Lower lobe of right lung (tissue), 2 donors: ENCODE results near the gene ERI3. TPM values are rescaled to one million over a fixed set of nuclear protein-coding genes. Genes with fewer than 3 reads are reported as not detected.

ENCODE experiments used
- ATAC-seq, 2 donors: fragments of 200-7000 bp; cut with Tn5 transposase; one replicate each; pipeline ENCODE4 v1.9.1; 2020 to 2022; ENCODE audit warnings: mild to moderate bottlenecking in 2 of 2, moderate library complexity in 2 of 2
- DNase-seq: peaks from one replicate; pipeline ENCODE4 v3.0.0-alpha.2; 2020
- H3K27ac ChIP-seq: fragments of 200-600 bp; one replicate; pipeline ENCODE4 v1.8.0; 2022
- H3K27me3 ChIP-seq: fragments of 200-600 bp; one replicate; pipeline ENCODE4 v1.8.0; 2022; ENCODE audit warnings: low read depth
- H3K36me3 ChIP-seq: fragments of 200-600 bp; one replicate; pipeline ENCODE4 v1.8.0; 2022; ENCODE audit warnings: mild to moderate bottlenecking
- H3K4me1 ChIP-seq: fragments of 200-600 bp; one replicate; pipeline ENCODE4 v1.8.0; 2022
- H3K4me3 ChIP-seq: fragments of 200-600 bp; one replicate; pipeline ENCODE4 v1.8.0; 2022; ENCODE audit warnings: mild to moderate bottlenecking
- H3K9me3 ChIP-seq: fragments of 200-600 bp; one replicate; pipeline ENCODE4 v1.8.0; 2022
- intact Hi-C: fragments of 100-400 bp; cut with DNase I; formaldehyde crosslinking; loops from one replicate; pipeline ENCODE4 v1.11.0; 2022
- total RNA-seq: library from RNA; stranded (reverse); fragmentation: NEBNext Ultra II Directional; extraction: Animal tissue kit (Norgen Biotek cat#: 25700); gene quantifications from one replicate; pipeline ENCODE4 v1.2.1, GENCODE V29; 2021
- TF ChIP-seq, protein P1 (sequence below): fragments of 200-600 bp; IDR thresholded peaks from one replicate; pipeline ENCODE4 v1.8.0; 2022; ENCODE audit warnings: antibody characterized with exemption, mild to moderate bottlenecking
- donor health status: DM: no; HTN: yes; CAD: no; lungs with severe emphysema.

ERI3 gene
- total RNA-seq, 1 donor from 2014 or later = 36.3 TPM

DNA sequence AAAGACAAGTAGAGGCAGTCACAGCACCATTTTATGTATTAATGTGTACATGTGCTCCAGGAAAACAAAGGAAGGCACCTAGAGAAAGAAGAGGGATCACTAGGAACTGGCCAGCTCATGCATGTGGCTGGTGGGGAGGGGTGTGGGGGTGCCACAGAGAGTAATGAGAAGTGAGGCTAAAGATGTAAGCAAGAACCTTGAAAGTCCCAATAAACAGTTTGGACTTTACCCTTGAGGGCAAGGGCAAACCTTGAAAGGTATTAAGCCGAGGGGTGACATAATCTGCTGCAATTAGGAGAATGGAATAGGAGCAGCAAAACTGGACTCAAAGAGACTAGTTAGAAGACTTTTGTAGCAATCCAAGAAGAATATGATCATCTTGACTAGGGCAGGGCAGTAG, 51.5 kb downstream of the ERI3 start:
- Histone ChIP-seq H3K4me1 (no peaks in the 10 kb centered on the region), H3K9me3 (no peaks in the 10 kb centered on the region), H3K4me3 (no peak overlapping the region), H3K27me3 (no peaks in the 10 kb centered on the region), H3K36me3 (peaks cover 79% of the 10 kb centered on the region), H3K27ac (no peak overlapping the region)
- intact Hi-C loops = no loop called here
- DNase-seq (no peak), ATAC-seq (no peak)
- TF ChIP-seq, protein P1, sequence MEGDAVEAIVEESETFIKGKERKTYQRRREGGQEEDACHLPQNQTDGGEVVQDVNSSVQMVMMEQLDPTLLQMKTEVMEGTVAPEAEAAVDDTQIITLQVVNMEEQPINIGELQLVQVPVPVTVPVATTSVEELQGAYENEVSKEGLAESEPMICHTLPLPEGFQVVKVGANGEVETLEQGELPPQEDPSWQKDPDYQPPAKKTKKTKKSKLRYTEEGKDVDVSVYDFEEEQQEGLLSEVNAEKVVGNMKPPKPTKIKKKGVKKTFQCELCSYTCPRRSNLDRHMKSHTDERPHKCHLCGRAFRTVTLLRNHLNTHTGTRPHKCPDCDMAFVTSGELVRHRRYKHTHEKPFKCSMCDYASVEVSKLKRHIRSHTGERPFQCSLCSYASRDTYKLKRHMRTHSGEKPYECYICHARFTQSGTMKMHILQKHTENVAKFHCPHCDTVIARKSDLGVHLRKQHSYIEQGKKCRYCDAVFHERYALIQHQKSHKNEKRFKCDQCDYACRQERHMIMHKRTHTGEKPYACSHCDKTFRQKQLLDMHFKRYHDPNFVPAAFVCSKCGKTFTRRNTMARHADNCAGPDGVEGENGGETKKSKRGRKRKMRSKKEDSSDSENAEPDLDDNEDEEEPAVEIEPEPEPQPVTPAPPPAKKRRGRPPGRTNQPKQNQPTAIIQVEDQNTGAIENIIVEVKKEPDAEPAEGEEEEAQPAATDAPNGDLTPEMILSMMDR = no peak

DNA sequence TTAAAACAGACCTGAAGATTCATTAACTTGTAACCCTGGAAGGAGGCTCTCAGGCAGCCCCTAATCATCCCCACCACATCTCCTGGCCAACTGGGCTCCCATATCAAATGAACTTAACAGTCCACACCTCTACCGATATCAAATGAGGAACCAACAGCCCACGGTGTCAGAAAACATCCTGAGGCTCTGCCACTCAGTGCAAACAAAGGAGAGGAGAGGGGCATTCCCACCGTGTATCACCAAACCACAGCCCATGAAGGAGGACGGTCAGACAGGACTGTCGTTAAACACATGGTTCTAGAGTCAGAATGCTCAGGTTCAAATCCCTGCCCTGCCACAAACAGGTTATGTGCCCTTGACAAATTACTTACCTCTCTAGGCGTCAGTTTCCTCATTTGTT, 52.5 kb downstream of the ERI3 start:
- intact Hi-C loops = no loop called here
- peaks cover 79% of the 10 kb centered on the region for H3K36me3 ChIP-seq

DNA sequence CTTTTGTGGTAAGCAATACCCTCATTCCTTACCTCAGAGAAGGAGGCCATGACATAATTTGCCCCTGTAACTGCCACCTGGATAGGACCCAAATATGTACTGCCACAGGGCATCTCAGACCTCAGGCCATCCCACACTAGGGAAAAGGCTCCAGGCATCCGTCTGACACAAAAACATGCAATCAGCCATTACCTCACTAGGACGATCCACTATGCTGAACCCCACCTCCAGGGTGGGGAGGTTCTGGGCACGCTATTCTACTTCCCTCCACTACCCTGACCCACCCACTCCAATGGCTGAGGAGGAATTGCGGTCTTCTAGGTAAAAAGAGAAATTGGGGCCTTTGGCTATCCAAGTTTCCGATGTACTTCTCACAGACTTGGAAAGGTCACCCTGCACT, 53.6 kb downstream of the ERI3 start:
- no peaks in the 10 kb centered on the region for H3K9me3 ChIP-seq
- H3K27me3 ChIP-seq = no peaks in the 10 kb centered on the region
- H3K4me1 ChIP-seq = no peaks in the 10 kb centered on the region
- ATAC-seq = no peak
- peaks cover 75% of the 10 kb centered on the region for H3K36me3 ChIP-seq
- intact Hi-C loops = no loop called here
- H3K27ac ChIP-seq = no peak overlapping the region
- TF ChIP-seq, protein P1 = no peak
- no peak for DNase-seq
- no peak overlapping the region for H3K4me3 ChIP-seq

More for the DNA sequence above, 52.5 kb downstream of the ERI3 start:
- DNase-seq (no peak), ATAC-seq (no peak)
- H3K4me3 ChIP-seq = no peak overlapping the region
- H3K27me3 ChIP-seq = no peaks in the 10 kb centered on the region
- no peaks in the 10 kb centered on the region for H3K4me1 ChIP-seq
- no peak overlapping the region for H3K27ac ChIP-seq
- no peaks in the 10 kb centered on the region for H3K9me3 ChIP-seq
- TF ChIP-seq, protein P1 = no peak

DNA sequence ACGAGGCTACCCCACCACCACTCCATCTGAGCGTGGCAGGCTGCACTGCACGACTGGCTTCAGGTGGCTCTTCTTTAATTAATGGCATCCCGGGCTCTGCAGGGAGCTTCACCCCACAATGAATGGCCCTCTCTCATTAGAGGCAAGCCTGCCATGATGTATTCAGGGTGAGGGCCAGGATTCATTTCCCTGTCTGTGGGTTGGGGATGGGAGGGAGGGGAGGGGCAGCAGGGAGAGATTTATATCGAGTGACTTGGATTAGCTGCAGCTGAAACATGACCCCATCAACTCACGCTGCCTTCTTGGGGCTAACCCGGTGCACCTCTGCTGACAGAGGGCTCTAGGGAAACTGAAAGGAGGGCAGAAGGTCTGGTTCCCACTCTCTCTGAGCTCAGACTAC, 54.2 kb downstream of the ERI3 start:
- no peak for DNase-seq
- Histone ChIP-seq H3K9me3 (no peaks in the 10 kb centered on the region), H3K27ac (no peak overlapping the region), H3K4me3 (no peak overlapping the region), H3K36me3 (peaks cover 73% of the 10 kb centered on the region), H3K27me3 (no peaks in the 10 kb centered on the region), H3K4me1 (no peaks in the 10 kb centered on the region)
- TF ChIP-seq, protein P1 = no peak
- no peak for ATAC-seq
- intact Hi-C loops = no loop called here

DNA sequence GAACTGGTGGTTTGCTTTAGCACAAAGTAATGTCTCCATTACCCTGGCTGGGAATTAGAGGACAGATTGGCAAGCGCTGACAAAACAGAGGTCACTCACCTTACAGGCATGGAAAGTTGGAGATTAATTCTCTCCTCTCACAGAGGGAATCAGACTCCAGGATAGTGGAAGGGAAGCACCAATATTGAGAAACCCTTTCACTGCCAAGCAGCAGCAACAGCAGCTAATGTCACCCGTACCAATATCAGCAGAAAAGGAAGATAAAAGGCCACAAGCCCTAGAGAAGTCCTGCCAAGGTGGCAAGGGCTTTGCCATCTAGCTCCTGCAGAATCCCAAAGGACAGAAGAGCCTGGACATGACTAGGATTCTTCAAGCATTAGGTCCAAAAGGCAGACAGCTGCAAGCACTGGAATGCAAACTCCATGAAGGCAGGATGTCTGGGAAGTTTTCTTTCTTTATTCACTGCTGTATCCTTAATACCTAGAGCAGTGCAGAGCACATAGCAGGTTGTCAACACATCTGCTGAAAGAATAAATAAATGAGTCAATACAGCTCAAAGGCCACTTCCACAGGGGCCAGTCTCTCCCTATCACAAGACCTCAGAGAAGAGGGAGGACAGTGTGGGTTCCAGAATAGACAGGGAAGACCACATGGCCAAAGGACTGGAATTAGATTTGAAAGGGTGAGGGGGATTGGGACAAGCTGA, 57.2 kb downstream of the ERI3 start:
- H3K27ac ChIP-seq = no peak overlapping the region
- no peaks in the 10 kb centered on the region for H3K9me3 ChIP-seq
- H3K4me3 ChIP-seq = no peak overlapping the region
- intact Hi-C loops = no loop called here
- ATAC-seq = no peak
- DNase-seq = no peak
- H3K4me1 ChIP-seq = no peaks in the 10 kb centered on the region
- H3K27me3 ChIP-seq = no peaks in the 10 kb centered on the region
- peaks cover 59% of the 10 kb centered on the region for H3K36me3 ChIP-seq
- TF ChIP-seq, protein P1 = no peak
